Measurements from ENCODE around the gene HMX1. TPM values are rescaled to one million over a fixed set of nuclear protein-coding genes. Genes with fewer than 3 reads are reported as not detected.

HMX1 gene
- total RNA-seq, 2 experiments from 2014 or later = not detected

- H2AFZ ChIP-seq (ENCODE audit: low read length) = no peak overlapping the region
- H3K4me1 ChIP-seq (ENCODE audit: insufficient read depth, low read length, poor library complexity, severe bottlenecking) = no peaks in the 10 kb centered on the region
- H3K79me2 ChIP-seq (ENCODE audit: insufficient read depth, low read depth, low read length) = no peaks in the 10 kb centered on the region
- H3K4me2 ChIP-seq (ENCODE audit: low read length) = no peak overlapping the region
- H3K27ac ChIP-seq (ENCODE audit: low read depth, low read length, poor library complexity, severe bottlenecking) = no peak overlapping the region
- H3K4me3 ChIP-seq (ENCODE audit: low read depth, low read length, poor library complexity, severe bottlenecking) = no peak overlapping the region
- POLR2A ChIA-PET = no interaction called here
- CTCF ChIA-PET (ENCODE audit: unreplicated experiment) = no interaction called here
- H4K20me1 ChIP-seq (ENCODE audit: insufficient read depth, low read length) = no peaks in the 10 kb centered on the region
- no peaks in the 10 kb centered on the region for H3K9me3 ChIP-seq (ENCODE audit: low read length)
- no TSS peak for BruUV-seq (replicated peaks)
- no peak for DNase-seq (ENCODE audit: low spot score)
- intact Hi-C loops (cut with micrococcal nuclease; ENCODE audit: unreplicated experiment) = no loop called here
- H3K36me3 ChIP-seq (ENCODE audit: insufficient read depth, low read length) = no peaks in the 10 kb centered on the region
- no peaks in the 10 kb centered on the region for H3K9me2 ChIP-seq (ENCODE audit: insufficient read depth, low read length)
- no peak for TF ChIP-seq EZH2phosphoT487 (IDR thresholded peaks at IDR 0.05; ENCODE audit: borderline replicate concordance, low read depth, low read length)
These were observed 6.5 kb downstream of the HMX1 start for GRCh38 chr4:8864912-8865680.

- ChIA-PET POLR2A (no interaction called here), CTCF (ENCODE audit: unreplicated experiment) (no interaction called here)
- Histone ChIP-seq H3K9me2 (ENCODE audit: insufficient read depth, low read length) (no peaks in the 10 kb centered on the region), H3K4me1 (ENCODE audit: insufficient read depth, low read length, poor library complexity, severe bottlenecking) (no peaks in the 10 kb centered on the region), H3K4me2 (ENCODE audit: low read length) (no peak overlapping the region), H3K79me2 (ENCODE audit: insufficient read depth, low read depth, low read length) (no peaks in the 10 kb centered on the region), H3K36me3 (ENCODE audit: insufficient read depth, low read length) (no peaks in the 10 kb centered on the region), H4K20me1 (ENCODE audit: insufficient read depth, low read length) (no peaks in the 10 kb centered on the region), H3K4me3 (ENCODE audit: low read depth, low read length, poor library complexity, severe bottlenecking) (no peak overlapping the region), H3K9me3 (ENCODE audit: low read length) (no peaks in the 10 kb centered on the region), H2AFZ (ENCODE audit: low read length) (no peak overlapping the region), H3K27ac (ENCODE audit: low read depth, low read length, poor library complexity, severe bottlenecking) (no peak overlapping the region)
- intact Hi-C loops (cut with micrococcal nuclease; ENCODE audit: unreplicated experiment) = no loop called here
- TF ChIP-seq EZH2phosphoT487 (IDR thresholded peaks at IDR 0.05; ENCODE audit: borderline replicate concordance, low read depth, low read length) = no peak
- TF ChIP-seq, protein P1, sequence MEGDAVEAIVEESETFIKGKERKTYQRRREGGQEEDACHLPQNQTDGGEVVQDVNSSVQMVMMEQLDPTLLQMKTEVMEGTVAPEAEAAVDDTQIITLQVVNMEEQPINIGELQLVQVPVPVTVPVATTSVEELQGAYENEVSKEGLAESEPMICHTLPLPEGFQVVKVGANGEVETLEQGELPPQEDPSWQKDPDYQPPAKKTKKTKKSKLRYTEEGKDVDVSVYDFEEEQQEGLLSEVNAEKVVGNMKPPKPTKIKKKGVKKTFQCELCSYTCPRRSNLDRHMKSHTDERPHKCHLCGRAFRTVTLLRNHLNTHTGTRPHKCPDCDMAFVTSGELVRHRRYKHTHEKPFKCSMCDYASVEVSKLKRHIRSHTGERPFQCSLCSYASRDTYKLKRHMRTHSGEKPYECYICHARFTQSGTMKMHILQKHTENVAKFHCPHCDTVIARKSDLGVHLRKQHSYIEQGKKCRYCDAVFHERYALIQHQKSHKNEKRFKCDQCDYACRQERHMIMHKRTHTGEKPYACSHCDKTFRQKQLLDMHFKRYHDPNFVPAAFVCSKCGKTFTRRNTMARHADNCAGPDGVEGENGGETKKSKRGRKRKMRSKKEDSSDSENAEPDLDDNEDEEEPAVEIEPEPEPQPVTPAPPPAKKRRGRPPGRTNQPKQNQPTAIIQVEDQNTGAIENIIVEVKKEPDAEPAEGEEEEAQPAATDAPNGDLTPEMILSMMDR (conservative IDR thresholded peaks at IDR 0.05; ENCODE audit: low read length) = no peak
- DNase-seq (ENCODE audit: low spot score) = no peak
- no TSS peak for BruUV-seq (replicated peaks)
These were observed 7.7 kb downstream of the HMX1 start for GRCh38 chr4:8863686-8864682.

- H3K4me1 ChIP-seq (ENCODE audit: insufficient read depth, low read length, poor library complexity, severe bottlenecking) = no peaks in the 10 kb centered on the region
- H3K27ac ChIP-seq (ENCODE audit: low read depth, low read length, poor library complexity, severe bottlenecking) = no peak overlapping the region
- no peaks in the 10 kb centered on the region for H3K9me2 ChIP-seq (ENCODE audit: insufficient read depth, low read length)
- TF ChIP-seq, protein P1 (conservative IDR thresholded peaks at IDR 0.05; ENCODE audit: low read length) = no peak
- no peak for TF ChIP-seq EZH2phosphoT487 (IDR thresholded peaks at IDR 0.05; ENCODE audit: borderline replicate concordance, low read depth, low read length)
- ChIA-PET POLR2A (no interaction called here), CTCF (ENCODE audit: unreplicated experiment) (no interaction called here)
- H3K36me3 ChIP-seq (ENCODE audit: insufficient read depth, low read length) = no peaks in the 10 kb centered on the region
- no peak for DNase-seq (ENCODE audit: low spot score)
- no peak overlapping the region for H2AFZ ChIP-seq (ENCODE audit: low read length)
- H4K20me1 ChIP-seq (ENCODE audit: insufficient read depth, low read length) = no peaks in the 10 kb centered on the region
- H3K4me2 ChIP-seq (ENCODE audit: low read length) = no peak overlapping the region
- intact Hi-C loops (cut with micrococcal nuclease; ENCODE audit: unreplicated experiment) = no loop called here
- H3K79me2 ChIP-seq (ENCODE audit: insufficient read depth, low read depth, low read length) = no peaks in the 10 kb centered on the region
- no TSS peak for BruUV-seq (replicated peaks)
- no peak overlapping the region for H3K4me3 ChIP-seq (ENCODE audit: low read depth, low read length, poor library complexity, severe bottlenecking)
- no peaks in the 10 kb centered on the region for H3K9me3 ChIP-seq (ENCODE audit: low read length)
These were observed 8.6 kb downstream of the HMX1 start for GRCh38 chr4:8862800-8863685.
